GM23338 (cell line): ENCODE data around the gene TAGLN3.

Experiments
- CTCF ChIP-seq, 2 experiments: fragments of 200-600 bp in 1 of 2; sonication (generic) in 1 of 2; conservative IDR thresholded peaks; 2 replicates each; pipeline versions ENCODE4 v1.5.1 to v1.6.1; 2016 to 2017; ENCODE audit warnings: antibody characterized with exemption in 2 of 2, low read depth in 2 of 2, mild to moderate bottlenecking in 2 of 2, moderate library complexity in 1 of 2
- POLR2AphosphoS5 ChIP-seq: IDR thresholded peaks from 2 replicates; pipeline ENCODE4 v1.6.1; 2016; ENCODE audit warnings: antibody characterized with exemption, low read depth

GRCh38 chr3:111956449-111956848, 42.3 kb upstream of the TAGLN3 start:
- TF ChIP-seq CTCF (conservative IDR thresholded peaks at IDR 0.05; ENCODE audit: low read depth in 2 of 2) (no peak), POLR2AphosphoS5 (no peak)
